SK-N-SH (cell line): ENCODE data around the gene BPIFB3.

Experiments
- CTCF ChIP-seq: fragments of 200-600 bp; sonication (generic); IDR thresholded peaks from 2 replicates; pipeline ENCODE4 v1.6.1; 2017; ENCODE audit warnings: antibody characterized with exemption, mild to moderate bottlenecking, moderate library complexity
- EP300 ChIP-seq, 2 experiments: IDR thresholded peaks; 2 replicates each; pipeline versions ENCODE4 v1.4.0 to v1.6.1; 2012; ENCODE audit warnings: borderline replicate concordance in 1 of 2, low read depth in 1 of 2, low read length in 1 of 2
- FOXM1 ChIP-seq: IDR thresholded peaks from 2 replicates; pipeline ENCODE4 v1.4.0; 2012; ENCODE audit warnings: low read depth, mild to moderate bottlenecking
- GABPA ChIP-seq: IDR thresholded peaks from 2 replicates; pipeline ENCODE4 v1.4.0; 2012; ENCODE audit warnings: low read depth, mild to moderate bottlenecking
- POLR2AphosphoS5 ChIP-seq: IDR thresholded peaks from 2 replicates; pipeline ENCODE4 v1.6.1; 2012; ENCODE audit warnings: low read depth, low read length
- RCOR1 ChIP-seq: fragments of 150-350 bp; IDR thresholded peaks from 2 replicates; pipeline ENCODE4 v1.6.1; 2017; ENCODE audit warnings: antibody characterized with exemption, low read length
- REST ChIP-seq: IDR thresholded peaks from 2 replicates; pipeline ENCODE4 v1.6.1; 2012; ENCODE audit warnings: mild to moderate bottlenecking, low read depth, low read length, moderate library complexity
- TAF1 ChIP-seq: IDR thresholded peaks from 2 replicates; pipeline ENCODE4 v1.6.1; 2012; ENCODE audit warnings: low read depth, mild to moderate bottlenecking, low read length, moderate library complexity, borderline replicate concordance
- TF ChIP-seq, protein P1 (sequence below): fragments of 150-350 bp; IDR thresholded peaks from 2 replicates; pipeline ENCODE4 v1.6.1; 2017; ENCODE audit warnings: antibody characterized with exemption, low read length, low read depth, borderline replicate concordance
- TF ChIP-seq, protein P2 (sequence below): IDR thresholded peaks from 2 replicates; pipeline ENCODE4 v1.4.0; 2012; ENCODE audit warnings: low read depth, borderline replicate concordance

DNA sequence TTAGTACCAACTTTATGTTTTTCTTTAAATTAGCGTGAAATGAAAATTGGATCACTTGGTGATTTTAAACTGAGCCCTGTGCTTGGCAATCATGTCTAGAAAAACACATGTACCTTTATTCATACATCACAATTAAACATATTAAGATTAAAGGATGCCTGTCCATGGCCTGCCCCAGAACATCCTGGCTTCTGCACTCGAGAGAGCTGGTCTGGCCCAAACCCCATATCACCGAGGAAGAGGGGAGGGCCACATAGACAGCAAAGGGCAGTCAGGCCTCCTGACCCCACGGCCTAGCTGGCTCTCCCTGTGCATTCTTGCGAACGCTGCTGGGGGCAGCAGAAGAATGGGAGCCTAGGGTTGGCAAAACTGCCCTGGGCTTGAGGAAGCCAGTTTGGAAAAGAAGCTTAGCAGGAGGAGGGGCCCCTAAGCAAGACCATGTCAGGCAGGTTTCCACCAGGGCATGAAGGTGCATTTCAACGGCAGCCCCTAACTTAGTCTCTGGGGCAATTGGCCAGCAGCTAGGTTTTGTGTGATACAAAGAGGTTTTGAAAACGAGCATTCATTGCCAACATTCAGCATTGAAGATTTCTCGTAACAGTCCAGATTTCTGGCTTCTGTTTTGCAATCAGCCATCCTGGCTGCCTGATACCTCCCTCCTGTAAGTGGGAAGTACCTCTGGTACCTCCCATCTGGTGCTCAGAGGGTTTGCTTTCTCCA lies 8.6 kb downstream of the BPIFB3 start:
- TF ChIP-seq CTCF: no peak
- TF ChIP-seq EP300 (IDR thresholded peaks at IDR 0.05; ENCODE audit: borderline replicate concordance in 1 of 2, low read depth in 1 of 2, low read length in 1 of 2): no peak
- TF ChIP-seq TAF1: no peak
- no peak for TF ChIP-seq RCOR1
- TF ChIP-seq POLR2AphosphoS5: no peak
- TF ChIP-seq GABPA: no peak
- TF ChIP-seq, protein P1, sequence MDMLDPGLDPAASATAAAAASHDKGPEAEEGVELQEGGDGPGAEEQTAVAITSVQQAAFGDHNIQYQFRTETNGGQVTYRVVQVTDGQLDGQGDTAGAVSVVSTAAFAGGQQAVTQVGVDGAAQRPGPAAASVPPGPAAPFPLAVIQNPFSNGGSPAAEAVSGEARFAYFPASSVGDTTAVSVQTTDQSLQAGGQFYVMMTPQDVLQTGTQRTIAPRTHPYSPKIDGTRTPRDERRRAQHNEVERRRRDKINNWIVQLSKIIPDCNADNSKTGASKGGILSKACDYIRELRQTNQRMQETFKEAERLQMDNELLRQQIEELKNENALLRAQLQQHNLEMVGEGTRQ: no peak
- TF ChIP-seq, protein P2, sequence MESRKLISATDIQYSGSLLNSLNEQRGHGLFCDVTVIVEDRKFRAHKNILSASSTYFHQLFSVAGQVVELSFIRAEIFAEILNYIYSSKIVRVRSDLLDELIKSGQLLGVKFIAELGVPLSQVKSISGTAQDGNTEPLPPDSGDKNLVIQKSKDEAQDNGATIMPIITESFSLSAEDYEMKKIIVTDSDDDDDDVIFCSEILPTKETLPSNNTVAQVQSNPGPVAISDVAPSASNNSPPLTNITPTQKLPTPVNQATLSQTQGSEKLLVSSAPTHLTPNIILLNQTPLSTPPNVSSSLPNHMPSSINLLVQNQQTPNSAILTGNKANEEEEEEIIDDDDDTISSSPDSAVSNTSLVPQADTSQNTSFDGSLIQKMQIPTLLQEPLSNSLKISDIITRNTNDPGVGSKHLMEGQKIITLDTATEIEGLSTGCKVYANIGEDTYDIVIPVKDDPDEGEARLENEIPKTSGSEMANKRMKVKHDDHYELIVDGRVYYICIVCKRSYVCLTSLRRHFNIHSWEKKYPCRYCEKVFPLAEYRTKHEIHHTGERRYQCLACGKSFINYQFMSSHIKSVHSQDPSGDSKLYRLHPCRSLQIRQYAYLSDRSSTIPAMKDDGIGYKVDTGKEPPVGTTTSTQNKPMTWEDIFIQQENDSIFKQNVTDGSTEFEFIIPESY: no peak
- TF ChIP-seq FOXM1: no peak
- no peak for TF ChIP-seq REST
